ENCODE results near the gene BLOC1S6.
A peak's percentile ranks its signal among the peaks of the same experiment; 100 is the strongest.

Gene BLOC1S6

GRCh38 chr15:45611305-45611704, 24.1 kb downstream of the BLOC1S6 start:
- no peak overlapping the region for H3K4me3 Mint-ChIP-seq
- H3K4me1 Mint-ChIP-seq (ENCODE audit: low read depth), result peaks cover 8% of the 10 kb centered on the region
- H3K36me3 Mint-ChIP-seq (ENCODE audit: low read depth), result peaks cover 7% of the 10 kb centered on the region
- no peaks in the 10 kb centered on the region for H3K27me3 Mint-ChIP-seq (ENCODE audit: low read depth)
- H3K27ac Mint-ChIP-seq, result no peak overlapping the region
- H3K9me3 Mint-ChIP-seq, result no peaks in the 10 kb centered on the region

GRCh38 chr15:45612790-45613415, 25.7 kb downstream of the BLOC1S6 start:
- H3K36me3 Mint-ChIP-seq (ENCODE audit: low read depth), result no peaks in the 10 kb centered on the region
- peak overlapping the region; percentile 21 for H3K4me3 Mint-ChIP-seq
- peak overlapping the region; percentile 76 for H3K27ac Mint-ChIP-seq
- no peaks in the 10 kb centered on the region for H3K9me3 Mint-ChIP-seq
- H3K4me1 Mint-ChIP-seq (ENCODE audit: low read depth), result peaks cover 6% of the 10 kb centered on the region
- H3K27me3 Mint-ChIP-seq (ENCODE audit: low read depth), result no peaks in the 10 kb centered on the region

- Mint-ChIP-seq H3K9me3 (no peaks in the 10 kb centered on the region), H3K4me1 (ENCODE audit: low read depth) (peaks cover 6% of the 10 kb centered on the region), H3K4me3 (no peak overlapping the region), H3K27ac (no peak overlapping the region), H3K27me3 (ENCODE audit: low read depth) (no peaks in the 10 kb centered on the region), H3K36me3 (ENCODE audit: low read depth) (no peaks in the 10 kb centered on the region)
These were observed 29.7 kb downstream of the BLOC1S6 start for GRCh38 chr15:45616901-45617323.

- Mint-ChIP-seq H3K9me3 (no peaks in the 10 kb centered on the region), H3K4me1 (ENCODE audit: low read depth) (no peaks in the 10 kb centered on the region), H3K4me3 (no peak overlapping the region), H3K36me3 (ENCODE audit: low read depth) (no peaks in the 10 kb centered on the region), H3K27me3 (ENCODE audit: low read depth) (peaks cover 13% of the 10 kb centered on the region), H3K27ac (no peak overlapping the region)
These were observed 31.6 kb downstream of the BLOC1S6 start for GRCh38 chr15:45618813-45619212.

GRCh38 chr15:45628136-45628535, 41.0 kb downstream of the BLOC1S6 start:
- Mint-ChIP-seq H3K4me1 (ENCODE audit: low read depth) (peaks cover 5% of the 10 kb centered on the region), H3K27me3 (ENCODE audit: low read depth) (peaks cover 44% of the 10 kb centered on the region), H3K36me3 (ENCODE audit: low read depth) (peaks cover 3% of the 10 kb centered on the region), H3K27ac (no peak overlapping the region), H3K9me3 (peaks cover 18% of the 10 kb centered on the region), H3K4me3 (no peak overlapping the region)

- Mint-ChIP-seq H3K4me1 (ENCODE audit: low read depth) (peaks cover 11% of the 10 kb centered on the region), H3K9me3 (peaks cover 16% of the 10 kb centered on the region), H3K36me3 (ENCODE audit: low read depth) (peaks cover 5% of the 10 kb centered on the region), H3K27ac (peak overlapping the region; percentile 6), H3K27me3 (ENCODE audit: low read depth) (peaks cover 30% of the 10 kb centered on the region), H3K4me3 (no peak overlapping the region)
These were observed 43.9 kb downstream of the BLOC1S6 start for GRCh38 chr15:45630917-45631691.

GRCh38 chr15:45631776-45632175, 44.6 kb downstream of the BLOC1S6 start:
- peaks cover 3% of the 10 kb centered on the region for H3K36me3 Mint-ChIP-seq (ENCODE audit: low read depth)
- H3K9me3 Mint-ChIP-seq, result peaks cover 9% of the 10 kb centered on the region
- peaks cover 23% of the 10 kb centered on the region for H3K27me3 Mint-ChIP-seq (ENCODE audit: low read depth)
- no peak overlapping the region for H3K4me3 Mint-ChIP-seq
- peaks cover 12% of the 10 kb centered on the region for H3K4me1 Mint-ChIP-seq (ENCODE audit: low read depth)
- peak overlapping the region; percentile 6 for H3K27ac Mint-ChIP-seq

- Mint-ChIP-seq H3K9me3 (no peaks in the 10 kb centered on the region), H3K4me3 (peak within 1 kb of the TSS; percentile 98)
These were observed 47.4 kb downstream of the BLOC1S6 start, which contains the start of gene SQOR for GRCh38 chr15:45634432-45635190. SQOR (plus strand) TSS chr15:45635029; CDS start chr15:45658924, 23,895 bp downstream.

GRCh38 chr15:45635191-45635638, 48.0 kb downstream of the BLOC1S6 start:
- Mint-ChIP-seq H3K9me3 (no peaks in the 10 kb centered on the region), H3K4me1 (ENCODE audit: low read depth) (peaks cover 37% of the 10 kb centered on the region), H3K27ac (peak overlapping the region; percentile 95), H3K4me3 (peak overlapping the region; percentile 98), H3K27me3 (ENCODE audit: low read depth) (peaks cover 12% of the 10 kb centered on the region), H3K36me3 (ENCODE audit: low read depth) (peaks cover 30% of the 10 kb centered on the region)

More at GRCh38 chr15:45634432-45635190, 47.4 kb downstream of the BLOC1S6 start, which contains the start of gene SQOR:
- H3K4me1 Mint-ChIP-seq (ENCODE audit: low read depth), result peaks cover 31% of the 10 kb centered on the region
- H3K27ac Mint-ChIP-seq, result peak within 1 kb of the TSS; percentile 95
- H3K27me3 Mint-ChIP-seq (ENCODE audit: low read depth), result peaks cover 16% of the 10 kb centered on the region
- peaks cover 24% of the 10 kb centered on the region for H3K36me3 Mint-ChIP-seq (ENCODE audit: low read depth)

GRCh38 chr15:45635763-45636292, 48.6 kb downstream of the BLOC1S6 start:
- H3K27ac Mint-ChIP-seq, result peak overlapping the region; percentile 95
- H3K9me3 Mint-ChIP-seq, result no peaks in the 10 kb centered on the region
- H3K27me3 Mint-ChIP-seq (ENCODE audit: low read depth), result peaks cover 10% of the 10 kb centered on the region
- H3K4me1 Mint-ChIP-seq (ENCODE audit: low read depth), result peaks cover 38% of the 10 kb centered on the region
- peak overlapping the region; percentile 98 for H3K4me3 Mint-ChIP-seq
- peaks cover 35% of the 10 kb centered on the region for H3K36me3 Mint-ChIP-seq (ENCODE audit: low read depth)

- Mint-ChIP-seq H3K9me3 (no peaks in the 10 kb centered on the region), H3K4me1 (ENCODE audit: low read depth) (peaks cover 44% of the 10 kb centered on the region), H3K27me3 (ENCODE audit: low read depth) (no peaks in the 10 kb centered on the region), H3K4me3 (peak overlapping the region; percentile 81), H3K27ac (peak overlapping the region; percentile 94), H3K36me3 (ENCODE audit: low read depth) (peaks cover 39% of the 10 kb centered on the region)
These were observed 50.0 kb downstream of the BLOC1S6 start for GRCh38 chr15:45637141-45637540.

GRCh38 chr15:45637552-45638033, 50.4 kb downstream of the BLOC1S6 start:
- peak overlapping the region; percentile 81 for H3K4me3 Mint-ChIP-seq
- H3K27ac Mint-ChIP-seq, result peak overlapping the region; percentile 94
- H3K4me1 Mint-ChIP-seq (ENCODE audit: low read depth), result peaks cover 46% of the 10 kb centered on the region
- H3K36me3 Mint-ChIP-seq (ENCODE audit: low read depth), result peaks cover 42% of the 10 kb centered on the region
- H3K27me3 Mint-ChIP-seq (ENCODE audit: low read depth), result no peaks in the 10 kb centered on the region
- H3K9me3 Mint-ChIP-seq, result no peaks in the 10 kb centered on the region

GRCh38 chr15:45640616-45641015, 53.4 kb downstream of the BLOC1S6 start:
- H3K27me3 Mint-ChIP-seq (ENCODE audit: low read depth), result no peaks in the 10 kb centered on the region
- peaks cover 53% of the 10 kb centered on the region for H3K36me3 Mint-ChIP-seq (ENCODE audit: low read depth)
- H3K4me1 Mint-ChIP-seq (ENCODE audit: low read depth), result peaks cover 63% of the 10 kb centered on the region
- no peak overlapping the region for H3K27ac Mint-ChIP-seq
- no peak overlapping the region for H3K4me3 Mint-ChIP-seq
- no peaks in the 10 kb centered on the region for H3K9me3 Mint-ChIP-seq

- Mint-ChIP-seq H3K4me1 (ENCODE audit: low read depth) (peaks cover 64% of the 10 kb centered on the region), H3K36me3 (ENCODE audit: low read depth) (peaks cover 55% of the 10 kb centered on the region), H3K27me3 (ENCODE audit: low read depth) (no peaks in the 10 kb centered on the region)
These were observed 54.2 kb downstream of the BLOC1S6 start for GRCh38 chr15:45641374-45641781.

More at GRCh38 chr15:45641374-45641781, 54.2 kb downstream of the BLOC1S6 start:
- no peak overlapping the region for H3K27ac Mint-ChIP-seq
- no peaks in the 10 kb centered on the region for H3K9me3 Mint-ChIP-seq
- H3K4me3 Mint-ChIP-seq, result no peak overlapping the region
